Daoy (cell line): ENCODE data around the gene NOXA1. TPM values are rescaled to one million over a fixed set of nuclear protein-coding genes. Genes with fewer than 3 reads are reported as not detected.

Experiments
- DNase-seq: peaks from one replicate; pipeline ENCODE4 v3.0.0-alpha.2; 2015; ENCODE audit warnings: low read depth
- total RNA-seq: library from RNA; depleted of rRNA; stranded (reverse); fragments of >200 nt; shearing (Covaris generic); gene quantifications from 2 replicates; pipeline ENCODE4 v1.2.3, GENCODE V29; 2014

Gene NOXA1
- total RNA-seq, 1 experiment from 2014 or later, result not detected

DNA sequence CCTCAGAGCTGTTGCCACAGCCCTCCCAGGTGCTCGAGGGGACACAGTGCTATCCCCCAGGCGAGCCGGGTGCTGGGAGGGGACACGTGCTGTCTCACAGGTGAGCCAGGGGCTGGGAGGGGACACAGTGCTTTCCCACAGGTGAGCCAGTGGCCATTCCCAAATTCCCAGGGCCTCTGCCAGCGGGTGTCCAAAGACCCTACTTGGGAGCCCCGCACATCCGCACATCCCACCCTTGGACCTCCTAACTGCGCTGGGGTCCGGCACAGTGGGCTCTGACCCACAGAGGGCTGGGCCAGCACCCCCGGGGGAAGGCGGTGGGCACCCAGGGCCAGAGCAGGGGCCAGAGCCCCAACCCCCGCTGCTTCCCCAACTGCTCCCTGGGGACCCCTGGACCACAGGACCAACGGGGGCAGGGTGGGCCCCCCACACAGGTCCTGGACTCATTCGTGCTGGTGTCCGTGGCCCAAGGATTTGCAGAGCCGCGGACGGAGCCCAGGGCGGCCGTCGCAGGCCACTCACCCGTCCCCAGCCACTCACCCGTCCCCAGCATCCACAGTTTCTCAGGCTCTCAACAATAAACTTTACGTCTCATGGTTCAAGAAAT, 18.1 kb upstream of the NOXA1 start:
- DNase-seq, result no peak

DNA sequence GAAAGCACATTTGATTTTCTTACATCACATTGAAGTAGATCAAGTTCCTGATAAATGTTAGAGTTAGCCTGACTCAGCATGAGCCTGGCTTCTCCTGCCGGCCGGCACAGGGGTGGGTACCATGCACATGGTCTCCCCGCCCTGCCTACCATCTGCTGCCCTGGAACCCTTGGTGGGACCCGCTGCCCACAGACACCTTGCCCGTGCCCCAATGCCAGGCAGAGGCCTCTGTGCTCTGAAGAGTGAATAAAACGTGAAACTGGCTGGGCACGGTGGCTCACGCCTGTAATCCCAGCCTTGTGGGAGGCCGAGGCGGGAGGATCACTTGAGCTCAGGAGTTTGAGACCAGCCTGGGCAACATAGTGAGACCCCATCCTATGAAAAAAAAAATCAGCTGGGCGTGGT, 17.5 kb upstream of the NOXA1 start:
- no peak for DNase-seq

DNA sequence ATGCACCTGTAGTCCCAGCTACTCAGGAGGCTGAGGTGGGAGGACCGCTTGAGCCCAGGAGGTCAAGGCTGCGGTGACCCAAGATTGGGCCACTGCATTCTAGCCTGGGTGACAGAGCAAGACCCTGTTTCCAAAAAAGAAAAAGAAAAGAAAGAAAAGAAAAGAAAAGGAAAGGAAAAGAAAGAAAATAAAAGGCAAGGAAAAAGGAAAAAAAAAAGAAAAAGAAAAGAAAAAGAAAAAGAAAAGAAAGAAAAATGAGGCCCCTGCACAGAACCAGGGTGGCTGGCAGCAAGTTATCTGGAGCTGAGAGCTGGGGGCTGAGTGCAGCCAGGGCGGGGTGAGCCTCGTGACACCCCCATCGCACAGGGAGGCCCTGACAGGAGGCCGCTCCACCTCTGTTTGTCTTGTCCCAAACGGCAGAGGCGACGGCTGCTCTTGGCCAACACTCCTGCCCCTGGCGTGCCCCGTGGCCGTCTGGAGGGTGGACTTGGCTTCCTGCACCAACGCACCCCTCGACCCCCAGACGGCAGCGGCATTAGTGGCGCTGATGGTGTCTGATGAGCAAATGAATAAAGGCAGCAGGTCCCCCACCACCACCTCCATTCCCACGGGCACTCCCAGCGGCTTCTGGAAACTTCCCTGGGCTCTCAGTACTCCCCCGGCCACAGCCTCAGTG, 17.0 kb upstream of the NOXA1 start:
- no peak for DNase-seq

DNA sequence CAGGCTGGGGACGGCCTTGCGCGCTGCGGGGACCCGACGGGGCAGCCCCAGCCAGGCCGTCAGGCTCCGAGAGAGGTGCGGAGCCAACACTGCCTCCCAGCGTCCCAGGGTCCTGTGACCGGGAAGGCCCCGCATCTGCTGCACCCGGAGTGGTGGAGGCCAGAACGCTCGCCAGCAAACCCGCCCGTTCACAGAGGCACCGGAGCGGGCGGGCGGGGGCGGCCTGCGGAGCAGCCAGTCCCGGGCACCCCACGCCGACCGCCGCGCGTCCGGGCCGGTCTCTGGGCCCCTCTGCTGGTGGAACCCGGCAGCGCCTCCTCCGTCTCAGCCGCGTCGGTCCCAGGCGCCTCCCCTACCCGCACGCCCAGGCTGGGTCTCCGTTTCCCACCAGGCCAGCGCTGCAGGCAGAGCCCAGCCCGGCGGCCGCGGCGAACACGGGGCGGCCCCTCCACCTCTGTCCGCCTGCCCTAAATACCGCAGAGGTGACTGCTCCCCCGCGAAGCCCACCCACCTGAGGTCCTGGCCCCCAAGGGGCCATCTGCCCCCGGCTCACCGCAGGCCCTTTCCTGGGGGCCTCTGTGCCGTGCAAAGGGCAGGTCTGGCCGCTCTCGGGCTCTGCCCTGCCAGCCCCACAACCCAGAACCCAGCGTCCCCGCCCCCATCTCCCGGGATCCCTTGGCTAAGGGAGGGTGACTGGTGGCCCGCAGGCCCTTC, 16.2 kb upstream of the NOXA1 start:
- peak; percentile 85 for DNase-seq

DNA sequence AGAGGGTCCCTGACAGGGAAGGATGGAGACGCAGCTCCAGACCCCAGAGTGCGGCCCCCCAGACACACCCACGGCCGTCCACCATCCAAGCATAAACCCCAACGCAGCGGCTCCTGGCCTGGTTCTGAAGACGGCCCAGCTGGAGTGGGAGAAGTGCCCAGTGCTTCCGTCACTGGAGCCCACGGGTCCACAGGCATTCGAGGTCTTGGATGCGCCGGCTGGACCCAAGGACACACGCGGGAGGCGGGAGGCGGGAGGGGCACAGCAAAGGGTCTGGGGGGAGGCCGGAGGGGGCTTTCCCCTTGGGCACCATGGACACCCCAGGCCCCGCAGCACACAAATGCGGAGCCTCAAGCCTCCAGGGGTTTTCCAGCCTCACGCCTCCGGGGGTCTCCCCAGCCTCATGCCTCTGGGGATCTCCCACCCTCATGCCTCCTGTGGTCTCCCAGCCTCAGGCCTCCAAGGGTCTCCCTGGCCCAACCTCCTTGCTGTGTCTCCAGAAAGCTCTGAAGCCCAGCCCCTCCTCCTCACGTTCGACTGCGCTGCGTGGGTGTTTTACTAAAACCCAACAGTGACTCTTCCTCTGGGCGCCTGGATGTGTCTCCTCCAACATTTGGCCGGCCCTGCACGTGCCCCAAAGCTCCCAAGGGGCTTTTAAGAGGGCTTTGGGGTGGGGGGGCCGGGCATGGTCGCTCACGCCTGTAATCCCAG, 15.4 kb upstream of the NOXA1 start:
- DNase-seq, result no peak

DNA sequence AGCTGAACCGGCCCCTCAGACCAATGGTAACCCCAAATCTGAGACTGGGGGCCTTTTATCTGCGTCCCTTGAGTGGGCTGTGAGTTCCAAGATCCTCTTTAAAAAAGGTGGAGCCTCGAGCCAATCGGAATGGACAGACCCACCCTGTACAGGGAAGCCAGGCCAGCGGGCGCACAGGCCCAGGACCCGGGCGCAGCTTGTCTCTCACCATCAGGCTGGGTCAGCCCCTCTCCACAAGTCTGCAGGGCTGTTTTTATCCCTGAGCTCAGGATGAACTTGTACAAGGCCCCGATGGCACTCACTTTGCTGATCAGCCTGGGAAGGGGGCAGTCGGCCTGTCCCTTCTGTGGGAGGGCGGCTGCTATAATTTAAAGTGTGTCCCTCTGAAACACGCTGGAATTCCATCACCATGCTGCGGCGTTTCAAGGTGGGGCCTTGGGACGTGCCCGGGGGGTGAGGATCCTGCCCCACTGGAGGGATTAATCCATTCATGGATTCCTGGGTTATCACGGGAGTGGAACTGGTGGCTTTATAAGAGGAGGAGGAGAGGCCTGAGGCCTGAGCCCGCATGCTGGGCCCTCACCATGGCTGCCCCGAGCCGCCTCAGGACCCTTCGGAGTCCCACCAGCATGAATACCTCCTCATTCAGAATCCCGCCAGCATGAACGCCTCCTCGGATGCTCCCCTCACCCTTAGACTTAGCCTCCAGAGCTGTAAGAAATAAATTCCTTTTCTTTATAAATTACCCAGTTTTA, 14.4 kb upstream of the NOXA1 start:
- no peak for DNase-seq

DNA sequence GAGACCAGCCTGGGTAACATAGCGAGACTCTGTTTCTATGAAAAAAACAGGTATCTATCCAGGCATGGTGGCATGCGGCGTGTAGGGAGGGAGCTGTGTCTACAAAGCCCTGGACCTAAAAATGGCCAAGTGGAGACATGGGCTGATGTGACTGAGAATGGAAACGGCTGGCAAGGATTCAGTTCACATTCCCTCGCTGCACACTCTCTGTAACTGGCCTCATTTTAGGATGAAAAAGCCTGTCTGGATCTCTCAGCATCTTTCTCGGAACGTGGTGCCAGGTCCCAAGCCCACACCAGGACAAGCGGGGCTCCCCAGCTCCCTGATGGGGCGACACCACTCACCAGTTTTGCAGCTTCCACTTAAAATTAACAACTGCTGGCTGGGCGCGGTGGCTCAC, 13.7 kb upstream of the NOXA1 start:
- DNase-seq, result no peak

DNA sequence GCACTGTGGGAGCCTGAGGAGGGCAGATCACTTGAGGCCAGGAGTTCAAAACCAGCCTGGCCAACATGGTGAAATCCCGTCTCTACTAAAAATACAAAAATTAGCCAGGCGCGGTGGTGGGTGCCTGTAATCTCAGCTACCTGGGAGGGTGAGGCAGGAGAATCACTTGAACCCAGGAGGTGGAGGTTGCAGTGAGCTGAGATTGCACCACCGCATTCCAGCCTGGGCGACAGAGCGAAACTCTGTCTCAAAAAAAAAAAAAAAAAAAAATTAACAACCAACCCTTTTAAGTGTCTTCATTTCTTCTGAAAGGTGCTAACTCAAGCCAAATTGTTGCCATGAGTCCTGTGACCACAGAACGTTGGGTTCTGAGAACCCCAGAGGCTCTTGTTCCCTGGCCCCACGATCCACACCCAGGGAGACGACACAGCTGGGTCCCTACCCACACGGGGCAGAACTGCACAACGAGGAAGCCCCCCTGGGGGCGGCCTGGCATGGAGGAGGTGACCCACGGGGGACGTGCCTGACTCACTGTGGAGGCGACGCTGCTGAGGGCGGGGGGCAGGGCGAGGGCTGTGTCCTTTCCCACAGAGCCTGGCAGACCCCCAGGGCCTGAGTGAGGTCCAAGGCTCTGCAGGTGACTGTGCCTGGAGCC, 12.8 kb upstream of the NOXA1 start:
- peak; percentile 34 for DNase-seq

DNA sequence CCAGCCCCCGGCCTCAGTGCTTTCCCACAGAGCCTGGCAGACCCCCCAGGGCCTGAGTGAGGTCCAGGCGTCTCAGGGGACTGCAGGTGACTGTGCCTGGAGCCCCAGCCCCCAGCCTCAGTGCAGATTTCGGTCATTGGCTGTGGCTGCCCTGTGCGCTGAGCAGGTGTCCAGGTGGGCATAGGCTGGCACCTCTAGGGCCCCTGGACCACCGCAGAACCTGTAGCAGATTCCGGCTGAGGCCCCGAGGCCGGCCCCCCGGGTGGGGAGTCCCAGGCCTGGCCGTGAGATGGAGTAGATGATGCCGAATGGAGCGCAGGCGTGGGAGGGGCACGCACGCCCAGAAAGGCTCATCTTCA, 12.3 kb upstream of the NOXA1 start:
- DNase-seq, result no peak

DNA sequence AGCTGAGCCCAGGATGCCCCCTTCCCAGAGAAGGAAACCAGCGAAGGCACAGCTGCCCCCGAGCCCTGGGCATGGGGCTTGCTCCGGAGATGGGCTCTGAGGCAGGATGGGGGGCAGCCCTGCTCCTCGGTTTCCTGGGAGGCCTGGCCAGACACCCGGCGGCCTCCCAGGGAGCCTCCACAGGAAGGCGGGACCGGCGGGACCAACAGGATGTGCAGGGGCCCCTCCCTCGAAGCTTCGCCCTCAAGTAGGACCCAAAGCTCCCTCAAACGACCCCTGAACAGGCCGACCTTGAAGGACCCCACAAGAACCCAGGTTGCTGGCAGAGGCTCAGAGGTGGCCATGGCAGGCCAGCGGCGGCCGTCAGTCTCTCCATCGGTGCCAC, 11.9 kb upstream of the NOXA1 start:
- DNase-seq, result peak; percentile 77

DNA sequence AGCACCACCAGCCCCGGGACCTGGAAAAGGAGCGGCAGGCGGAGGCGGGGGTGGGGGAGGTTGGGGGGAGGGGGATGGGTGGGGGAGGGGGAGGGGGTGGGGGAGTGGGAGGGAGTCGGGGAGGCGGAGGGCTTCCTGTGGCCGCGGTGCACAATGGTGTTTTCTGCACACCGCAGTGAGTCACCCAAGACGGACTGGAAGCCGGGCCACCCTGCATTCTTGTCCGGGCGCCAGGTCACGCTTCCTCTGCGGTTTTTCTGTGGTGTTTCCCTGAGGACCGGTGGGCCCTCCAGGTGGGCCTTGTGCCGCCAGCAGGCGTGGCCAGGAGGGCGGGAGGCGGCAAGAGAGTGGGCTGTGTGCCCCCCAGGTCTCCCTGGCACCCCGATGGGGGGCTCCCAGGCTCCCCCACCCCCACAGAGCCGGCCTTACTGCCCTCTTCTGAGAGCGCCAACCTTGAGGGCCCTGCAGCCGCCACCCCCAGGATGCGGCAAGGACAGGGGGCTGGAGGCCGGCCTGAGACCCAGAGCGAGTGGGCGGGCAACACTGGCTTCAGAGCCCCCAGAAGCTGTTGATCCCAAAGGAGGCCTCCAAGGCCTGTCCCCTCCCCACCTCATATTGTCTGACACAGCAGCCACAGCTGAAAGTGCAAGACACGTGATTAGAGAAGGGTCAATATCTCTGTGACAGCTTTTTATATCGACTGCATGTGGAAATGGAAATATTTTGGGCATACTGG, 11.4 kb upstream of the NOXA1 start:
- peak; percentile 99 for DNase-seq

DNA sequence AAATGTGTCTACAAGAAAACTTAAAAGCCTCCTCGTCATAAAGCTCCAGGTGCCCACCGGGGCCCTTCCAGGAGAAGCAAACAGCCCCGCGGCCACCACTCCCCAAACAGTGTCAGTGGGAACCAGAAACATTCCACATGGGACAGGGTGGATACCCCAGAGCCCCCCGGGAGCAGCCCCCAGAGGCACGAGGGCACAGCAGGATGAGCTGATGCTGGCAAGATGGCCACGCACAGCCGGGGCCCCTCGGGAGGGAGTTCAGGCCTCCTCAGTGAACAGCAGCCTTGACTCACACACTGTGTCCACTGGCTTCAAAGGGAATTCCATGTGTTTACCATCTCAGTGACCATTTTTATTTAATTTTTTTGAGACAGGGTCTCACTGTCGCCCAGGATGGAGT, 10.8 kb upstream of the NOXA1 start:
- peak; percentile 77 for DNase-seq

DNA sequence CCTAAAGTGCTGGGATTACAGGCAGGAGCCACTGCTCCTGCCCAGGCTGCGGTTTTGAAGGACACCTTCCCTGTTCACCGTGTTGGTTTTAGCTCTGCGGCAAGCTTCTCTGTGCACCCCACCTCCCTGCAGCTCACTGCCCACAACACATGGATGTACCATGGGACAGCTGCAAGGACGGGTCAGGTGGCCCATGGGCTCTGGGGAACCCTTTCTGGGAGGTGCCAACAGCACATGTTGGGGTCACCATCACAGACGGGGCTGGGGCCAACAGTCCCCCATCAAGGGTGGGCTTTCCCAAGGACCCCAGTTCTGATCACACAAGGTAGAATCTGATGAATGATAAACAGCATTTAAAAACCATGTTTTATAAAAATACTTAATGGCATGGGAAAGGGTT, 7.7 kb upstream of the NOXA1 start:
- no peak for DNase-seq

DNA sequence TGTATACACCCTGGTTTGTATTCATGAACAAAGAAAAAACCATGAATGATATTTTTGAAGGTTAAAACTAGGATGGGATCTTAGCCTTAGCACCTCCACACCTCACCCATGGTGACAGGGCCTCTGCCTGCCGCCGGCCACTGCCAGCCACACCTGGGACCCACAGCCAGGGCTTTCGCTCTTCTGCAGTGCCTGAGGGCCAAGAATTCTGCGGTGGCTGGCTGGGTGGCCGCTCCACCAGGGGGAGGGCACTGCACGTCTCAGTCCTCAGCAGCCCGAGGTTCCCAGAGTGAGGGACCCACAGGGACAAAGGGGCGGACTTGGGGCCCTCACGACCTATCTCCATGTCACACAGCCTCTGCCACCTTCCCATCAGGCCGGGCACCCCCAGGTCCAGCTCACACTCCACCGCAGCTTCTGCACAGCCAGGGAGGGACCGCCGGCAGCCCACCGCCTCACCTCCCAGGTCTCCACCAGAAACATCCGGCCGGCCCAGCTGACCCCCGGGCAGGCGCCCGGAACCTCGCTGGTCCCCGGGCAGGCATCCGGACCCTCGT, 7.1 kb upstream of the NOXA1 start:
- DNase-seq, result no peak

DNA sequence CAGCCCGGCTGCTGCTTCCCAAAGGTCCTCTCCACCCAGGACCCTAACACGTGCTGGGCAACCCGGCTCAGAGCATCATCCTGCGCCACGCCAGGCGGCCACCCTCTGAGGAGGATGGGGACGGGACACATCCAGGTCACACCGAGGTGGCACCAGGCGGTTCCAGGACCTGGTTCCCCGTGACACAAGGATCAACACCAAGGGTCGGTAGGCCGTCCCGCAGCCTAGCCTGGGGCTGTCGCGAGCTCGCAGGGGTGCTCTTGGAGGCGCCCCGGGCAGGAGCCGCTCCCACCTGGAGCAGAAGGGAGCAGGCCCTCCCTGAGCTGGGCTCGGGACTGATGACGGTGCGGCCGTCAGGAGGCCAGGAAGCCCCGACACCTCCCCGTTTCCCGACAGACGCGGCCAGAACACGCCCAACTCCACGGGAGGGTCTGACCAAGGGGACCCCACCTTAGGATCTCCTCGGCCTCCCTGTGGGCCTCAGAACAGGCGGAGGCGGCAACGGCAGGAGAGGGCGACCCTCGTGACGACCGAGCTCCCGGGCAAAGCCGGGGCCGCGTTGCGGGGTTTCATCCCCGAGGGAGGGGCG, 6.5 kb upstream of the NOXA1 start:
- no peak for DNase-seq

DNA sequence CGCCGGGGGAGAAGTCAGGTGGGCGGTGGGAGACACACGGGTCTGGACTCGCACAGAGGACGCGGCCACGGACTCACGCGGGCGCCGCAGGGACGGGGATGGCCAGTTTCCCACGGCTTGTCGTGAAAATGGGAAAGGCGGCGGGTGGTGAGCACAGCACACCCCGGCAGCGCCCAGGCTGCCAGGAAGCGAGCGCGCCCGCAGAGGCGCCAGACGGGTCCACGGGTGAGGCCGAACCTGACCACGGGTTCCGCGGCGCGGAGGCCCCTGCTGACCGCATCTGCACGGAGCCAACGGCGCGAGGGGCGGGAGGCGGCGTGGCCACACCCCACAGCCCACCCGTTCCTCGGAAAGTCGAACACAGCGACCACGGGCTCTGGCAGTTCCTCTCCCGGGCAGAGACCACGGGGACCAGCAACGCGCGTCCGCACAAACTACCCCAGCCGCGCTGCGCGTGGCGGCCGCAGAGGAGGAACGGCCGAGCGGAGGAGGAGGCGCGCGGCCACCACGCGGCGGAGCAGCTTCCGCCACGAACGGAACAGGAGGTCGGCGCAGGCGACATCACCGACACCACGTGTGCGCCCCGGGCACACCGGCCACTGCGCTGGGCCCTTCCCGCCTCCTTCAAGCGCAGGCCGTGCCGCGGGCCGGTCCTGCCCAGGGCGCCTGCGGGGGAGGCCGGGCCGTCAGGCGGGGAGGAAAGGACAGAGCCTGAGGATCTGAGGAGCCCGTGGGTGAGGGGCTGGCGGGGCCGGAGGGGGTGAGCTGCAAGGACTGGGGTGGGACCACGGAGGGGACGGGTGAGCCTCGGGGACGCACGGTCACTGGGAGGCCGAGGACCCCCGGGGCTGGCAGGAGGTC, 5.8 kb upstream of the NOXA1 start:
- DNase-seq, result no peak

DNA sequence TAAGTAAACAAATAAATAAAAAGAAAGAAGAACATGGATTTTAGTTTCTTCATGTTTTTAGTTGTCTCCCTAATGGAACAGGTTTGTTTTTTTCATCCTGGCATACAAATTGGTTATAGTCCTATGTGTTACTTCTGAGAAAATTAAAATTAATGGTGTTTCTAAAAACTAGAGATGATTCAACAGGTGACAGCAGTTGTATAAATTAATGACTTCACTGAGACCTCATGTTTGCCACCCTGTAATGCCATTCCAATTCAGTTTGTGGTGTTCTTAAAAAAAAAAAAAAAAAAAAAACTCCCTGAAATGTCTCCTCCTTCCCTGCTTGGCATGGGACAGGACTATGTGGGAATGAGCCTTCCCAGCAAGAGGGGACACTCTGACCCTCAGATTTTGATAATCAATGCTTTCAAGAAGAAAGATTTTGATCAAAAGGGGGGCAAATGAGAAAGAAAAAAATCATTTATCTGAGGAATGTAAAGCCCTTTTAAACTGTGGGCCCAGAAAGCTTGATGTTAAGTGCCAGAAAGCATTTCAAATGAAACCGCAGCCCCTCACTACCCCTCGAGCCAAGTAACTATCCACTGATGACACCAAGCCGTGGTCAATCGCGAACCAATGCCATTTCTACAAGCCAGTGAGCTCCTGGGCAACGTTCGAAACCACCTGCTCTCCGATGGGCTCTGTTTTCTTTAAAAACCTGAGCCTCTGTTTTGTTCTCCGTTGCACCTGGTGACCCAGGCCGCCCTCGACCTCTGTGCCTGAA, 1.2 kb upstream of the NOXA1 start:
- DNase-seq, result no peak
